ENCODE measurements around the gene EXOC3L4. TPM values are rescaled to one million over a fixed set of nuclear protein-coding genes. Genes with fewer than 3 reads are reported as not detected.

The EXOC3L4 gene
- total RNA-seq, 1 experiment from 2014 or later: not detected

- POLR2A ChIA-PET: no interaction called here
Observed at GRCh38 chr14:103087343-103087835, 7.1 kb upstream of the EXOC3L4 start.

More at GRCh38 chr14:103087343-103087835, 7.1 kb upstream of the EXOC3L4 start:
- no peaks in the 10 kb centered on the region for H3K79me2 ChIP-seq (ENCODE audit: insufficient read depth, low read length)
- DNase-seq (ENCODE audit: low read depth, low spot score): no peak
- no peaks in the 10 kb centered on the region for H3K9me2 ChIP-seq (ENCODE audit: insufficient read depth)
- ATAC-seq: no peak
- CTCF ChIA-PET: interaction anchor here (1.4 kb wide), 1 partner anchor 18 kb away, joined by 6 read pairs; no protein-coding TSS in a partner anchor
- no peaks in the 10 kb centered on the region for H4K20me1 ChIP-seq (ENCODE audit: insufficient read depth)
- no peaks in the 10 kb centered on the region for H3K9me3 ChIP-seq (ENCODE audit: control insufficient read depth in 1 of 2, insufficient read depth in 1 of 2, low read depth in 1 of 2, low read length in 2 of 2)
- H3K4me1 ChIP-seq (ENCODE audit: control insufficient read depth in 1 of 2, insufficient read depth in 2 of 2, low read length in 2 of 2): peaks cover 8 to 13% of the 10 kb centered on the region in 2 experiments
- no peak overlapping the region for H3K27ac ChIP-seq (ENCODE audit: low read depth, low read length)
- no peaks in the 10 kb centered on the region for H3K36me3 ChIP-seq (ENCODE audit: control insufficient read depth in 1 of 2, insufficient read depth in 2 of 2, low read length in 2 of 2)
- no TSS peak for BruUV-seq (replicated peaks)
- no peak overlapping the region for H3K9ac ChIP-seq (ENCODE audit: low read length)
- RAD21 ChIA-PET (ENCODE audit: low non-redundant PET in 1 of 2, low total read pairs in 2 of 2, uncharacterized antibody in 2 of 2, unreplicated experiment in 2 of 2): no interaction called here
- no peak overlapping the region for H3K4me2 ChIP-seq (ENCODE audit: low read length)
- H2AFZ ChIP-seq (ENCODE audit: low read depth, low read length, poor library complexity, severe bottlenecking): no peak overlapping the region
- H3K4me3 ChIP-seq (replicated peaks in 1 of 2; ENCODE audit: low read depth in 1 of 2, low read length in 2 of 2): no peak overlapping the region
- no peaks in the 10 kb centered on the region for H3K27me3 ChIP-seq (ENCODE audit: insufficient read depth, low read length)
- TF ChIP-seq CEBPB (IDR thresholded peaks at IDR 0.05; ENCODE audit: low read depth) (no peak), SRF (IDR thresholded peaks at IDR 0.05; ENCODE audit: low read depth) (no peak), REST (IDR thresholded peaks at IDR 0.05; ENCODE audit: low read depth) (no peak)
- intact Hi-C loops (cut with micrococcal nuclease): no loop called here

Data from HCT116 (cell line).